HuH-7.5 (cell line): ENCODE measurements around the gene PLP2.

Experiments
- DNase-seq: peaks from one replicate; pipeline ENCODE4 v3.0.0; 2011; ENCODE audit warnings: low spot score

Gene PLP2

GRCh38 chrX:49209434-49210251 lies 37.9 kb downstream of the PLP2 start:
- no peak for DNase-seq

- DNase-seq: no peak
These were observed 38.7 kb downstream of the PLP2 start for GRCh38 chrX:49210406-49210805.

- DNase-seq: no peak
These were observed 39.4 kb downstream of the PLP2 start for GRCh38 chrX:49211074-49211473.

GRCh38 chrX:49212209-49212608 lies 40.5 kb downstream of the PLP2 start:
- no peak for DNase-seq

- DNase-seq: no peak
These were observed 41.2 kb downstream of the PLP2 start for GRCh38 chrX:49212861-49213260.

GRCh38 chrX:49214416-49214815 lies 42.7 kb downstream of the PLP2 start:
- DNase-seq: no peak

- no peak for DNase-seq
These were observed 43.4 kb downstream of the PLP2 start for GRCh38 chrX:49214996-49215526.

GRCh38 chrX:49220100-49220499 lies 48.4 kb downstream of the PLP2 start:
- no peak for DNase-seq

GRCh38 chrX:49221868-49222267 lies 50.2 kb downstream of the PLP2 start:
- DNase-seq: no peak
